ENCODE results near the gene MMRN2. TPM values are rescaled to one million over a fixed set of nuclear protein-coding genes. Genes with fewer than 3 reads are reported as not detected.

Gene MMRN2
- total RNA-seq, 1 donor from 2014 or later: 0.17 TPM

DNA sequence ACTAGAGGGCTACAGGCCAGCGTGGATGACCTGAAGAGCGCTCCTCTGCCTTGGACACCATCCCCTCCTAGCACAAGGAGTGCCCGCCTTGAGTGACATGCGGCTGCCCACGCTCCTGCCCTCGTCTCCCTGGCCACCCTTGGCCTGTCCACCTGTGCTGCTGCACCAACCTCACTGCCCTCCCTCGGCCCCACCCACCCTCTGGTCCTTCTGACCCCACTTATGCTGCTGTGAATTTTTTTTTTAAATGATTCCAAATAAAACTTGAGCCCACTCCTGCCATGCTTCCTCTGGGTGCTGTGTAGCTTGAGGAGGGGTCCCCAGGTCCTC lies 5.5 kb upstream of the MMRN2 start:
- H3K4me3 ChIP-seq (ENCODE audit: low read depth, low read length): no peak overlapping the region
- TF ChIP-seq, protein P1, sequence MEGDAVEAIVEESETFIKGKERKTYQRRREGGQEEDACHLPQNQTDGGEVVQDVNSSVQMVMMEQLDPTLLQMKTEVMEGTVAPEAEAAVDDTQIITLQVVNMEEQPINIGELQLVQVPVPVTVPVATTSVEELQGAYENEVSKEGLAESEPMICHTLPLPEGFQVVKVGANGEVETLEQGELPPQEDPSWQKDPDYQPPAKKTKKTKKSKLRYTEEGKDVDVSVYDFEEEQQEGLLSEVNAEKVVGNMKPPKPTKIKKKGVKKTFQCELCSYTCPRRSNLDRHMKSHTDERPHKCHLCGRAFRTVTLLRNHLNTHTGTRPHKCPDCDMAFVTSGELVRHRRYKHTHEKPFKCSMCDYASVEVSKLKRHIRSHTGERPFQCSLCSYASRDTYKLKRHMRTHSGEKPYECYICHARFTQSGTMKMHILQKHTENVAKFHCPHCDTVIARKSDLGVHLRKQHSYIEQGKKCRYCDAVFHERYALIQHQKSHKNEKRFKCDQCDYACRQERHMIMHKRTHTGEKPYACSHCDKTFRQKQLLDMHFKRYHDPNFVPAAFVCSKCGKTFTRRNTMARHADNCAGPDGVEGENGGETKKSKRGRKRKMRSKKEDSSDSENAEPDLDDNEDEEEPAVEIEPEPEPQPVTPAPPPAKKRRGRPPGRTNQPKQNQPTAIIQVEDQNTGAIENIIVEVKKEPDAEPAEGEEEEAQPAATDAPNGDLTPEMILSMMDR (conservative IDR thresholded peaks at IDR 0.05; ENCODE audit: low read depth, low read length): no peak
- no peak for DNase-seq (ENCODE audit: low read depth)

DNA sequence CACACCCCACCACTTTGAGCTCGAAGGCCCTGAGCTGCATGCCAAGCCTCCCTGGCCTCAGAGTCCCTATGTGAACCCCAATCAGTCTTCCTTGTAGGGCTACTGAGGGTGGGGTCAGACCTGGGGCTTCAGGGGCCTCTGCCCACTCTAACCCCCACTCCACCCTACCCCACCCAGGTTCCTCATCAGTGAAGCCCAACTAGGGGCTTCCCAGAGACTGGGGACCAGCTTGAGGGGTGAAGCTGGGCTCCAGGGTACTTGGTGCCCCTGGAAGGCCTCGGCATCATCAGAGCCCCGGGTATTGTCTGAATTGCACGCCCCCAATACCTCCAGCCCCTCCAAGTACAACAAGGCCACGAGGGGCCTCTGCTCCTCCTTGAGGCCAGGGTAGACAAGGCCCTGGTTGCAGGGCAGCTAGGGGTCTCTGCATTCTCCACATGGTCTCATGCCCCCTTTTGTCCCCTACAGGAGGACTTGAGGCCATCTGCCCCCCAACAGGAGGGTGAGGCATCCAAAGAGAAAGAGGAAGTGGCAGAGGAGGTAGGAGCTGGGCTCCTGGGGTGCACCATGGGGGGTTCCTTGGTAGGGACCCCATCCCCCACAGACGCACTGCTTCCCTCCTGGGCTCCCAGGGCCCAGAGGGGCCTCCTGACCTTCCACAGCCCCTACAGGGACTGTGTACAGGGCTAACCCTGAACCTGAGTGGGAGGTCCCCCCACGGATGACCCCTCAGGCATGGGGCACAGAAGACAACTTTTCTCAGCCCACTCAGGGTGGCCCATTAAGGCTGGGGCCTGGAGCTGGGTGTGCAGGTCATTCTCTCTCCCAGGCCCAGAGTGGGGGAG lies 4.9 kb upstream of the MMRN2 start:
- TF ChIP-seq, protein P1 (conservative IDR thresholded peaks at IDR 0.05; ENCODE audit: low read depth, low read length): no peak
- no peak overlapping the region for H3K4me3 ChIP-seq (ENCODE audit: low read depth, low read length)
- no peak for DNase-seq (ENCODE audit: low read depth)

DNA sequence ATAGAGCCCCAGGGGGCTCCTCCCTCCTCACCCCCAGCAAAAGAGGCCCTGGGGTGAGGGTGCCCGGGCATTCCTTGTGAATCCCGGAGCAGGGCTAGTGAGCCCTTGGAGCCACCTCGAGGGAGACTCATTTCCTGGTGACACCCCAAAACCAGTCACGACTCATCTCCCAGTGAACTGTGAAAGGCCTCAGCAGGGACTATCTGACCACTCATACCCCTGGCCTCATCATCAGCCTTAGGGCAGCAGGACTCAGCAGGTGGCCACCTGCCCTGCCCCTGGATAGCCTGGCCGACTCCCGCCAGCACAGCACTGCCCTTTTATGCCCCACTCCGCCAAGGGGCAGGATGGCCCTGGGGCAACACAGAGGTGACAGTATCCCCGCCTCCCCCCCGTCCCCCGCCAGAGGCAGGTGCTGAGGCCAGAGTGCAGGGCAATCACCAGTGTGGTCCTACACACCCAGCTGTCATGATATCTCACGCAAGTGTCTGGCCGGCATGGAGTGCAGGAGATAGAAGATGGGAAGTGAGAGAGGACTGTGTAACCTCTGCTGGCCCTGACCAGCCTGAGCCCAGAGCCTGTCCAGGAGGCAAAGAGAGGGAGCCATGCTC lies 4.2 kb upstream of the MMRN2 start:
- no peak overlapping the region for H3K4me3 ChIP-seq (ENCODE audit: low read depth, low read length)
- no peak for DNase-seq (ENCODE audit: low read depth)
- TF ChIP-seq, protein P1 (conservative IDR thresholded peaks at IDR 0.05; ENCODE audit: low read depth, low read length): no peak

DNA sequence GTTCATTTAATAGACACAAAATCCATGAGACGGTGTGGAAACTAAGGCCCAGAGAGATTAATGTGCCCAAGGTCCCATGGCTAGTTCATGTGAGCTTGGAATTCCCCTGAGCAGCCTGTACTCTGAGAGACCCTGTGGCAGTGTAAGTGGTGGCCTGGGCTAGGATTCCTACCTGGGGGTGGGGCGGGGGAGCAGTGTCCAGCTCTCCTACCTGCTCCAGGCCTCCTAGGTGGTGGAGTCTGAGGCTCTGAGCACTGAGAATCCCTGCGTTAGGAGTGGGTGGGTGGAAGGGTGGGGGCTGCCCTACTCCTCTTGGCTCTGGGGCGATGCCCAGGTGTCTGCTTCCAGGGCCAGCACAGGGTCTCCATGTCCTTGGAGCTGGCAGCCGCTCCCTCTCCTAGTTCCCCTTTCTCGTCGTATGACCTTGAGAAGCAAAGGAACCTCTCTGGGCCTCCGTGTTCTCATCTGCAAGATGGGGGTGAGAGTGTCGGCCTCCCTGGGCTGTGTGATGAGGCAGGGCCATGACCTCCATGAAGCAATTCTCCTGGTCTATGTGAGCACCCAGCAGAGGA lies 3.5 kb upstream of the MMRN2 start:
- DNase-seq (ENCODE audit: low read depth): no peak
- H3K4me3 ChIP-seq (ENCODE audit: low read depth, low read length): no peak overlapping the region
- TF ChIP-seq, protein P1 (conservative IDR thresholded peaks at IDR 0.05; ENCODE audit: low read depth, low read length): no peak

DNA sequence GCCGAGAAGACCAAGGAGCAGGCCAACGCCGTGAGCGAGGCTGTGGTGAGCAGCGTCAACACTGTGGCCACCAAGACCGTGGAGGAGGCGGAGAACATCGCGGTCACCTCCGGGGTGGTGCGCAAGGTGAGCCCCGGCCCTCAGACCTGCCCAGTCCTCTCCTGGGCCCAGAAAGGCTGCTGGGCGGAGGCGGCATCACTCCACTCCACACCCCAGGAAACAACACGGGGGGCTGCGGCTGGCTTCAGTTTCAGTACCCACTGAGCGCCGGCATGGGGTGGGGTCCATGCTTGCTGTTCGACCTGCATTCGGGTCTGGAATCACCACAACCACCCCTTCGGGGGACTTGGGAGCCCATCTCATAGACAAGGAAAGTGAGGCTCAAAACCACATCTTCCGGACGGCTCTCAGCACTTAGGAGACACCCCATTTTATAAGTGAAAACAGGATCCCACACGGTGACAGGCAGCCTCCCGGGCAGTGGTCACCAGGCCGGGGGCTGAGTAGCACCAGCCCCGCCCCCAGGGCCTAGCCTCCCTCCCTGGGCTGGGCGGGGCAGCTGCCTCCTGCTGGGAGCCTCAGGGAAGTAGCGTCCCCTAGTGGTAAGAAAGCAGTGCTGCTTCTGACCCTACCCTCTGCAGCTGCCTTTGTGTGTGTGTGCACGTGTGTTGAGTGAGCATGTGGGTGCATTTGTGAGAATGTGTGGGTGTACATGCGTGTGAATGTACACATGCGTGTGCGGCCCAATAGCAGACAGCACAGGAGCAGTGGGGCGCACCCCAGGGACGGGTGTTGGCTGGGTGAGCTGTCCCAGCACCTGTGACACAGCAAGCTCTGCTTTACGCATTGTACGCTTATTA lies 2.8 kb upstream of the MMRN2 start:
- TF ChIP-seq, protein P1 (conservative IDR thresholded peaks at IDR 0.05; ENCODE audit: low read depth, low read length): peak; percentile 97
- no peak for DNase-seq (ENCODE audit: low read depth)
- no peak overlapping the region for H3K4me3 ChIP-seq (ENCODE audit: low read depth, low read length)

DNA sequence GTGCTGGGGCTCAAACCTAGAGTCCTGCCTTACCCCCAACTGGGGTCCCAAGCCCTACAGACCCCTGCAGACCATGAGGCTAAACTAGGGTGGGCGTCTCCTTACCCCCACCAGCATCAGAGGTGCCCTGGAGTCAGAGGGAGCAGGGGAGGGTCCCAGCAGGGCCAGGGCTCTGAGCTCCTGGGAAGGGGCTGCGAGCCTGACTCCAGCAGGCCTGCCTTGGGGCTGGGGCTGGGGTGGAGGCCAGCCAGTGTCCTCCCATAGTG lies 2.3 kb upstream of the MMRN2 start:
- no peak for DNase-seq (ENCODE audit: low read depth)
- no peak overlapping the region for H3K4me3 ChIP-seq (ENCODE audit: low read depth, low read length)
- TF ChIP-seq, protein P1 (conservative IDR thresholded peaks at IDR 0.05; ENCODE audit: low read depth, low read length): no peak

All from epithelial cell of proximal tubule (primary cell).